Activated naive CD8-positive, alpha-beta T cell treated with anti-CD3 and anti-CD28 coated beads for 36 hours (primary cell): ENCODE measurements around the gene ELAVL3. TPM values are rescaled to one million over a fixed set of nuclear protein-coding genes. Genes with fewer than 3 reads are reported as not detected.

Experiments
- DNase-seq: peaks from one replicate; pipeline ENCODE4 v3.0.0; 2021
- H3K27ac Mint-ChIP-seq: one replicate; pipeline ENCODE4 v1.8.0; 2022; ENCODE audit warnings: mild to moderate bottlenecking, moderate library complexity, mixed read lengths
- H3K27me3 Mint-ChIP-seq: one replicate; pipeline ENCODE4 v1.8.0; 2022; ENCODE audit warnings: mild to moderate bottlenecking, mixed read lengths
- H3K36me3 Mint-ChIP-seq: one replicate; pipeline ENCODE4 v1.8.0; 2021; ENCODE audit warnings: mild to moderate bottlenecking, mixed read lengths
- H3K4me1 Mint-ChIP-seq: one replicate; pipeline ENCODE4 v1.8.0; 2021; ENCODE audit warnings: mixed read lengths
- H3K4me3 Mint-ChIP-seq: one replicate; pipeline ENCODE4 v1.8.0; 2022; ENCODE audit warnings: mild to moderate bottlenecking, moderate library complexity, mixed read lengths
- H3K9me3 Mint-ChIP-seq: one replicate; pipeline ENCODE4 v1.8.0; 2022; ENCODE audit warnings: mixed read lengths
- total RNA-seq, 2 experiments: library from RNA; stranded (reverse); gene quantifications; one replicate each; pipeline ENCODE4 v1.2.3, GENCODE V29; 2021

The ELAVL3 gene
- total RNA-seq, result not detected

DNA sequence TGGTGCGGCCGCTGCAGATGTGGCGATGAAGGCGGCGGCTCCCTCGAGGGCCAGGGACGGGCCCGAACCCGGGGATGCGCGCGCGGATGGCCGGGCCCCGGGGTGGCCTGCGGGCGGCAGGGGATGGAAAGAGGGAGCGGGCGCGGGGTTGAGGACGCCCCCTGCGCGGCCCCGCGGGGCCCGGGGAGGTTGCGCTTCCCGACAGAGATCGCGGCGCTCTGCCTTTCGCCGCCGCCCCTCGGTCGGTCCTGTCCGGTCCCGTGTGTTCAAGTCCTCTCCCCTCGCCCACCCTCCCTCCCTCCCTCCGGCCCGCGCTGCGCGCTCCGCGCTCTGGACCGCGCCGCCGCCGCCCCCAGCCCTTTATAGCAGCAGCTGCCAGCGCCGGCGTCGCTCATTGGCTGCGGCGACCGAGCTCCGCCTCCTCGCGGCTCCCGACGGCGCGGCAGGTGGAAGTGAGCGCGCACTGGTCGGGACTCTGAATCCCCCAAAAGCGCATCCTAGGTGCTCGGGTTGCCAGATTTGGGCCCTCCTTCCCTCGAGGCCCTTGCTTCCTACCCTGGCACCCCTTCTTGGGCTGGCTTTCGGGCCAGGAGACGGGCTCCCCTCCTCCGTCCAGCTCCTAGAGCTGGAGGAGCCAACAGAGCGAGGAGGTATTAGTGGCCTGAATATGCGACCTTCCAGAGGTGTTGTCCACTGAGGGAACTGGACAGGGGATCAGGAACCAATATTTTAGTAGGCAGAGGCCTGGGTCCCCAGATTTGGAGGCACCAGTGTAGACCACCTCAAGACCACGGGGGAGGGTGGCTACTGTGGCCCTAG is at the start of gene ELAVL3:
Gene ELAVL3, minus strand, starts transcription at position 332 of the 819 bp plus-strand sequence. CDS start 438 bp downstream, outside the sequence.
- Mint-ChIP-seq H3K4me1 (peaks cover 18% of the 10 kb centered on the region), H3K36me3 (peaks cover 16% of the 10 kb centered on the region), H3K27ac (no peak within 1 kb of the TSS), H3K4me3 (peak within 1 kb of the TSS; percentile 74), H3K9me3 (no peaks in the 10 kb centered on the region), H3K27me3 (peaks cover 44% of the 10 kb centered on the region)
- no peak for DNase-seq

DNA sequence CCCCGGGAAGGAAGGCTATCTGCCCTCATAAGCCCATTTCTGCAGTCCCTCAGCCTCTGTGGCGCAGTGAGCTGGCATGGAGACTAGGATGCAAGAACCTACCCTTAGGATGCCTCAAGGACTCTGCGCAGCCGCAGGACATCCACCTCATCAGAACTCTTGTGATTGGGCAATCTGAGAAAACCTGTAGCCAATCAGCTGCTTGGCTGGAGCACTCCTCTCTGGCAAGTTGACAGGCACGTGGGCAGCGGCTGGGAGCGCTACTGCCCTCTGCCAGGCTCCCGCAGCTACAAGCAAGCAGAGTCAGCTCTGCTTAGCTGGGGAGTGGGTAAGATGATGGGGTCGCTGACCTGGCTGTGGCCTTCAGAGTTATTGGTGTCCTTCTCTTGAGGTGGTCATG is 49.6 kb upstream of the ELAVL3 start:
- H3K9me3 Mint-ChIP-seq, result no peaks in the 10 kb centered on the region
- H3K36me3 Mint-ChIP-seq, result no peaks in the 10 kb centered on the region
- H3K27me3 Mint-ChIP-seq, result no peaks in the 10 kb centered on the region
- H3K4me3 Mint-ChIP-seq, result no peak overlapping the region
- H3K27ac Mint-ChIP-seq, result no peak overlapping the region
- peaks cover 21% of the 10 kb centered on the region for H3K4me1 Mint-ChIP-seq
- peak; percentile 63 for DNase-seq

DNA sequence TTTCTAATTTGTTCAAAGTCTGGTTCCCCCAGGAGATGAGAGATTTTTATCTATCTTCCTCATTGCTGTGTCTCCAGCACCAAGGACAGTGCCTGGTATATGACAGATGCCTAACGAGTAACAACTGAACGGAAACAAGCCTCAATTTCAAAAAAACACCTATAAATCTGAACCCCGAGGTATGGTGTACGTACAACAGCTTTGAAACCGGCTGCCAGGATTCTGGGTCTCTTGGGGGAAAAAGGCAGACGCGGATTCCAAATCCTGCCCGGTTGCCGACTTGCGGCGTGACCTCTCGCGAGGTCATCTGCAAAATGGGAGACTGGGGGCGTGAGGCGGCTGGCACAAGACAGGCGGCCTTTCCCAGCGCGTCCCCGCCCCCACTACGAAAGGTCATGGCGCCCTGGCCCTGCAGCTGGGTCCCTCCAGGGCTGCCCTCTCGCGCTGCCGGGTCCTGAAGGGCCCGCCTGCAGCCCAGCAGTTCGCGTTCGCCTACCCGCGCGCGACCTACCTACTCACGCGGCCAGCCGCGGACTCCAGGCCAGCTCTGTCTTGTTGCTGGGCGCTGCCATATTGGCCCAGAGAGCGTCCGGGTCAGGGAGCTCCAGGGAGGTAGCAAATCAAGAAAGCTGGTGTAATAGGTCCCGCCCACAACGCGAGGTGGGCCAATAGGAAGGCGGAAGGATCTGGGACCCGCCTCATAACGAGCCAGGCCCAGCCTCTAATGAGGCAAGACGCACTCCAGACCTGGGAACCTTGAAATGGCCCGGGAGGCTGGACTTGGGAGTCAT is 47.9 kb upstream of the ELAVL3 start, which contains the start of gene ECSIT:
Gene ECSIT, minus strand, starts transcription at position 584 of the 791 bp plus-strand sequence. CDS start 9,964 bp downstream, outside the sequence.
- peak within 1 kb of the TSS; percentile 85 for H3K27ac Mint-ChIP-seq
- no peaks in the 10 kb centered on the region for H3K36me3 Mint-ChIP-seq
- DNase-seq, result peak; percentile 93
- peak within 1 kb of the TSS; percentile 87 for H3K4me3 Mint-ChIP-seq
- H3K9me3 Mint-ChIP-seq, result no peaks in the 10 kb centered on the region
- no peaks in the 10 kb centered on the region for H3K27me3 Mint-ChIP-seq
- H3K4me1 Mint-ChIP-seq, result peaks cover 21% of the 10 kb centered on the region

DNA sequence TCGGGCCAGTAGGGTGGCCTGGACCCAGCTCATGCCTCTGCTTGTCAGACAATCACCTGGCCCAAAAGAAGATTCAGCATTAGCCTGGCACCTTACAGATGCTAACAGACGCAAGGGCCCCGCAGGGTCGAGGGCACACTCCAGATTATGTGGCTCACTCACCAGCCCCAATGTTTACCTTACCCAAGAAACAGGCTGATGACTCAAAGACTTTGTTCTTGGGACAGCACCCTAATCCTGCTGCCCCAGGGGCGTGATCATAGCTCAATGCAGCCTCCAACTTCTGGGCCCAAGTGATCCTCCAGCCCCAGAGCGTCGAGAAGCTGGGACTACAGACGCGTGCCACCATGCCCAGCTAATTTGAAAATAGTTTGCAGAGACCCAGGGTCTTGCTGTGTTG is 38.3 kb upstream of the ELAVL3 start:
- Mint-ChIP-seq H3K27me3 (no peaks in the 10 kb centered on the region), H3K27ac (no peak overlapping the region), H3K9me3 (no peaks in the 10 kb centered on the region), H3K36me3 (peaks cover 6% of the 10 kb centered on the region), H3K4me3 (no peak overlapping the region), H3K4me1 (no peaks in the 10 kb centered on the region)
- no peak for DNase-seq

DNA sequence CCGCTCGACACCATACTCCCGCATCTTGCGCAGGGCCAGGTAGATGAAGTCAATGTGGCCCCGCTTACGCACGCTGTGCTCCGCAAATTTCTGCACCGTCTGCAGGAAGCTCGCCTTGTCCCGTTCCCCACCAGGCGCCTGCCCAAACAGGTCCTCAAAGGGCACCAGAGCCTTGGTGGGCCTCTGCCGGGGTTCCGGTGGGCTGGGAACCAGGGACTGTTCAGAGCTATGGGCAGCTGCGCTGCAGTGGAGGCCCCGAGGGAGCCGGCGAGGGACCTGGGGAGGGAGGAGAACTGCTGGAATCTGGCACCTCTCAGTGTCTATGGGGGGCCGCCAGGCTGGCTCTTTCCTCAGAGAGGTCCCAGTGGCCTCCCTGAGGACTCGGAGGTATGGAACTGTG is 33.1 kb upstream of the ELAVL3 start:
- Mint-ChIP-seq H3K4me3 (no peak overlapping the region), H3K9me3 (no peaks in the 10 kb centered on the region), H3K27me3 (no peaks in the 10 kb centered on the region), H3K27ac (no peak overlapping the region), H3K36me3 (peaks cover 12% of the 10 kb centered on the region), H3K4me1 (no peaks in the 10 kb centered on the region)
- no peak for DNase-seq

DNA sequence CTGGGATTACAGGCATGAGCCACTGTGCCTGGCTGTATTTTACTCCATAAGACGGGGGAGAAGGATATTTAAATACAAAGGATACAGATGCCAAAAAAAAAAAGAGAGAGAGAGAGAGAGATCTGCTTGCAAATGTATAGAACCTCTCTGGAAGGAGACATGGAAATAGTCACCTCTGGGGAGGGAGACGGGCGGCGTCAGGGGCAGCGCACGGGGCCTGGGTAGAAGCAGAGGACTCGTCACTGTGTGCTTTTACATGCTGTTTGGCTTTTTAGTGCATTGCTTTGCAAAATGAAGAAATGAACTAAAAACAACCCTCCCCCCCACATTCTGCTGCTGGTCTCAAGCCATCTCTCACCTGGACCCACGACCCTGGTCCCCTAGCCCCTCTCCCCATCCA is 29.6 kb upstream of the ELAVL3 start:
- H3K9me3 Mint-ChIP-seq, result no peaks in the 10 kb centered on the region
- H3K27ac Mint-ChIP-seq, result no peak overlapping the region
- peaks cover 23% of the 10 kb centered on the region for H3K36me3 Mint-ChIP-seq
- peaks cover 3% of the 10 kb centered on the region for H3K27me3 Mint-ChIP-seq
- H3K4me3 Mint-ChIP-seq, result no peak overlapping the region
- H3K4me1 Mint-ChIP-seq, result peaks cover 5% of the 10 kb centered on the region
- DNase-seq, result no peak

DNA sequence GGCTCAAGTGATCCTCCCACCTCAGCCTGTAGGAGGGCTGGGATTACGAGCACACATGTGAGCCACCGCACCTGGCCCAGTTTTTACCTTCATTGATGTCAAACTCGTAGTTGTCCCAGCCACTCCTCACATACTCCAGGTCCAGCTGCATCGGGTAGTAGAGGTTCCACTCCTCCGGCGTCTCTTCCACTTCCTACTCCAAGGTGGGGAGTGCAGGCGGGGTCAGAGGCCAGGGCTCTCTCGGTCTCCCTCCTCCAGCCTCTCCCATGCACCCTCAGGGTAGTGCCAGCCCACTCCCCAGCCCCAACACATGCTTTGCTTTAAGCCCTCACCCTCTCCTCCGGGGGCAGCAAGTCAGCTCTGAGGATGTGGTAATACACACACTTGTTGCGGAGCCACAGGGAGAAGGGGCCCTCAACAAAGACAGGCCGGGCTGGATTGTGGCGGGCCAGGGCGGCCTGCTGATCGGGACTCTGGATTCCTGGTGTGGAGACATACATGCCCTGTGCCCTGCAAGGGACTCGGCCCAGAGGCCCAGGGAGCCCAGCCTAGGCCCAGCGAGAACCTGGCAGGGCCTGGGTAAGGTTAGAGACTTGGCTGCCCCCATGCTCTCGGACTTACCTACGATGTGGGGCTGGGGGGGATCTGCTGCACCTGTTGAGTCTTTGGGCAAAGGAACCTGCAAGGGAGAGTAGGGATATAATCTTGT is 26.7 kb upstream of the ELAVL3 start:
- peaks cover 11% of the 10 kb centered on the region for H3K4me1 Mint-ChIP-seq
- DNase-seq, result no peak
- H3K9me3 Mint-ChIP-seq, result no peaks in the 10 kb centered on the region
- peaks cover 3% of the 10 kb centered on the region for H3K27me3 Mint-ChIP-seq
- peak overlapping the region; percentile 86 for H3K4me3 Mint-ChIP-seq
- H3K36me3 Mint-ChIP-seq, result peaks cover 19% of the 10 kb centered on the region
- H3K27ac Mint-ChIP-seq, result no peak overlapping the region

DNA sequence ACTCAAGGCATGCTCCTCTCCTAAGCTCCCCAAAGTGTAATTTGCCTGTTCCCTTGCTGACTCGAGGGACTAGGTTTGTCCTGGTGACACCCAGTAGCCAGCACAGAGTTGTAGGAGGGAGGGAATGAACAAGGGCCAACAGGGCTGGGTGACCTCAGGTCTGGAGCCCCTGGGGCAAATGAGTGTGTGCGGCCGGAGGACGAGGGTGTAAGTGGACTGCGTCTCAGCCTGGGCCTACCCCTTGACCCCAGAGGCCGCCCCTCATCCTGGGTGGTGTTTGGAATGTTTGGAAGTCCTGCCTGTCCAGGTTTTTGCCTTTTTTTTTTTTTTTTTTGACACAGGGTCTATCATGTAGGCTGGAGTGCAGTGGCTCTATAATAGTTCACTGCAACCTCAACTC is 26.1 kb upstream of the ELAVL3 start:
- Mint-ChIP-seq H3K36me3 (peaks cover 17% of the 10 kb centered on the region), H3K27ac (peak overlapping the region; percentile 91), H3K27me3 (peaks cover 3% of the 10 kb centered on the region), H3K9me3 (no peaks in the 10 kb centered on the region), H3K4me3 (peak overlapping the region; percentile 86), H3K4me1 (peaks cover 11% of the 10 kb centered on the region)
- no peak for DNase-seq

DNA sequence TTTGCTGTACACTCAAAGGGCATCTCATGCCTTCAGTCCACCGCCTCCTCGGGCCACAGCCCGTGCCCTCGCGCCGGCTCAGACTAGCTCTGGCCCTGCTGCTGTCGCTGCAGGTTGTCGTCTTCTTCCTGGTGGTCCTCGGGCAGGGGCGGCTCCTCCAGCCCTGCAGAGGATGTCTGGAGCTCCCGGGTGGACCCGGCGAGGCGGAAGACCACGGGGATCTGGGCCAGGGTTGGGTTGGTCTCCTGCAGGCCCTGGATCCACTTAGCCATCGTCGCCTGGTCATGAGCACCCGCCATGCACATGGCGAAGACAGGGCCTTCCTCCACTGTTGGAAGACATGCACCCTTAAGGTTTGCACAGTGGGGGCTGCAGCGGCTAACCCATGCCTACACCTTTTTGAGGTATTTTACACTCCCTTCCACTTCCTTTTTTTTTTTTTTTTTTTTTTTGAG is 25.3 kb upstream of the ELAVL3 start:
- no peak for DNase-seq
- Mint-ChIP-seq H3K27ac (peak overlapping the region; percentile 91), H3K36me3 (peaks cover 13% of the 10 kb centered on the region), H3K4me1 (peaks cover 11% of the 10 kb centered on the region), H3K27me3 (peaks cover 3% of the 10 kb centered on the region), H3K9me3 (no peaks in the 10 kb centered on the region), H3K4me3 (peak overlapping the region; percentile 86)

DNA sequence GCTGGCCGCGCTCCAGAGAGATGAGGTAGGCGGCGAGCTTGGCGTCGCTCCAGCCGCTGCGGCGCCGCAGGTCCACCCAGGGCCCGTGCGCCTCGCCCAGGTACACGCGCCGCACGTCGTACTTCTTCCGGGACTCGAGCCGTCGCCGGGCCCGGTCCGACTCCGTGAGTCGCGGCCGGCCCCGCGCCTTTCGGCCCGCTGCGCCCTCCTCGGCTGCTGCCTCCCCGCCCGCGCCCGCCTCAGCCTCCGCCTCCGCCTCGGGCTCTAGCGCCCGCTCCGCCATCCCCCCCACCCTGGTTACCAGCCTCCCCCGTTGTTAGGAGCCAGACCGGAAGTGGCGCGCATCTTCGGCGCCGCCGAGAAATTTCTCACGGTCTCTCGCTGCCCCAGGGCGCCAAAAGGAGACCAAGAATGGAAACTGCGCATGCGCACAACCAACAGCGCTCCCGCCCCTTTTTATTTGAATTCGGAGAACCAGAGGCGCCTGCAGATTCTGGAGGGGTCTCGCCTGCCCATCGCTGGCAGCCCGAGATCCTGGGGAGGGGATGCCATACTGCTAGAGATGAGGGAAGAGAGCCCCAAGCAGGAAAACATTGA is 24.8 kb upstream of the ELAVL3 start, which contains the start of gene ZNF653:
Gene ZNF653, minus strand, starts transcription at position 336 of the 597 bp plus-strand sequence. Its CDS starts 53 bp downstream, at position 283.
- H3K4me3 Mint-ChIP-seq, result peak within 1 kb of the TSS; percentile 86
- H3K36me3 Mint-ChIP-seq, result peaks cover 10% of the 10 kb centered on the region
- peaks cover 11% of the 10 kb centered on the region for H3K4me1 Mint-ChIP-seq
- peaks cover 3% of the 10 kb centered on the region for H3K27me3 Mint-ChIP-seq
- peak within 1 kb of the TSS; percentile 91 for H3K27ac Mint-ChIP-seq
- H3K9me3 Mint-ChIP-seq, result no peaks in the 10 kb centered on the region
- DNase-seq, result peak; percentile 93

DNA sequence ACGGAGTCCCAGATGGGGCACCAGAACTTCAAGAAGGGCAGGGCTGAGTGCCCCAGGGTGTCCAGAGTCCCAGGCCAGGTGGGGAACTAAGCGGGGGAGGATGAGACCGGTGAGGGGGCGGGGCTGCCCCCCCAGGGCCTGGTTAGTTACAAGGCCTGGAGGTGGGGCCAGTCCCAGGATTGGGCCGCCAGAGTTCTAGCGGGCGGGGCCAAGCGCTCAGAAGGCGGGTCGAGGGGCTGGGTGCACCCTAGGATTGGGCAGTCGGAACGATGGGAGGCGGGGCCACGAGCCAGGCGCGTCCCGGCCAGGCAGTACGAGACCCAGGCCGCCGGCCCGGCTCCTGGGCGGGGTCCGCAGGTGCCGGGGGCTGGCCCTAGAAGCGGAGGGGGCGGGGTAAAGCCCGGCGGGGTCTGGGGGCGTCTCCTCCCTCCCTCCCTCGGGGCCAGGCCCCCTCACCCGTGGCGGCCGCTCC is 24.2 kb upstream of the ELAVL3 start:
- peak; percentile 99 for DNase-seq
- Mint-ChIP-seq H3K27me3 (peaks cover 3% of the 10 kb centered on the region), H3K27ac (peak overlapping the region; percentile 80), H3K4me3 (peak overlapping the region; percentile 86), H3K36me3 (peaks cover 10% of the 10 kb centered on the region), H3K4me1 (peaks cover 11% of the 10 kb centered on the region), H3K9me3 (no peaks in the 10 kb centered on the region)

DNA sequence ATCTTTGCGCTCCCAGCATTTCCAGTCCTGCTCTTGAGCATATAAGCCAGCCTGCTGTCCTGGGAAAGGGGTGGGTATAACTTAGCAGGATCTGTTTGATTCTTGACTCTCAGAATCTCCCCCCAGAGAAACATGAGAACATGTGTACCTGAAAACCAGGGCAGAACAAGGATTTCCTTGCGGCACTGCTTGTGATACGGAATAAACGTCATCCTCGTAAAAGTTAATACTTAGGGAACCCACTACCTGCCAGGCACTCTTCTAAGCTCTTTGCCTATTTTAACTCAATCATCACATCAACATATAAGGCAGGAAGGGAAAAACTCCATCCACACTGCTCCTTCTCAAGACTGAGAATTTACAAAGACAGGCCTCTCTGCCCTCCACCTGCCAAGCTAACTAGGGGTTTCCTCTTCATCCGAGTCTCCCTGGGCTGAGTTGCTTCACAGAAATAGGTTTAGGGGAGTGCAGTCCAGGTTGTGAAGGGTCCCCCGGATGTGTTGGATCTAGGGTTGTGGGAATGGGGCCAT is 23.7 kb upstream of the ELAVL3 start:
- Mint-ChIP-seq H3K27me3 (peaks cover 3% of the 10 kb centered on the region), H3K9me3 (no peaks in the 10 kb centered on the region), H3K36me3 (peaks cover 10% of the 10 kb centered on the region), H3K4me3 (peak overlapping the region; percentile 86), H3K4me1 (peaks cover 11% of the 10 kb centered on the region), H3K27ac (peak overlapping the region; percentile 80)
- no peak for DNase-seq

DNA sequence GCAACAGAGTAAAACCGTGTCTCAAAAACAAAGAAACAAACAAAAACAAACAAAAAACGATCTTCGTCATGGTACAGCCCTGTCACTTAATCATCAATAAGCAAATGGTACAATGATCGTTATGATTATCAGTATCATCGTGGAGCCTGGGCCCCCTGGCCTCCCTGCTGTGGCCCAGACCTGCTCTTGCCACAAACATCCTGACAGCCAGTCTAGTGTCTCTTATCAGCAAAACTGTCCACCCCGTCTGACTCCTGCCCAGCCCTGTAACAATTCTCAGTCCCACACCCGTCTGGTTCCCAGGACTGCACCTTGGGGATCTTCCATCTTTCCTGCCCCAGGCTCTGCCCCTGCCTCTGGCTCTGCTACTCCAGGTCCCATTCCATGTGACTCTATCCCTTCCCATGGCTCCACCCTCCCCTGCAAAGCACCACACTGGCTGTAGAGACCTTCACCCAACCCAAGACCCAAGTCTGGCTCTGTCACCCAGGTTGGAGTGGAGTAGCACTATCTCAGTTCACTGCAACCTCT is 19.1 kb upstream of the ELAVL3 start:
- no peak overlapping the region for H3K27ac Mint-ChIP-seq
- no peaks in the 10 kb centered on the region for H3K27me3 Mint-ChIP-seq
- H3K4me3 Mint-ChIP-seq, result no peak overlapping the region
- H3K4me1 Mint-ChIP-seq, result peaks cover 6% of the 10 kb centered on the region
- DNase-seq, result no peak
- peaks cover 5% of the 10 kb centered on the region for H3K36me3 Mint-ChIP-seq
- no peaks in the 10 kb centered on the region for H3K9me3 Mint-ChIP-seq

DNA sequence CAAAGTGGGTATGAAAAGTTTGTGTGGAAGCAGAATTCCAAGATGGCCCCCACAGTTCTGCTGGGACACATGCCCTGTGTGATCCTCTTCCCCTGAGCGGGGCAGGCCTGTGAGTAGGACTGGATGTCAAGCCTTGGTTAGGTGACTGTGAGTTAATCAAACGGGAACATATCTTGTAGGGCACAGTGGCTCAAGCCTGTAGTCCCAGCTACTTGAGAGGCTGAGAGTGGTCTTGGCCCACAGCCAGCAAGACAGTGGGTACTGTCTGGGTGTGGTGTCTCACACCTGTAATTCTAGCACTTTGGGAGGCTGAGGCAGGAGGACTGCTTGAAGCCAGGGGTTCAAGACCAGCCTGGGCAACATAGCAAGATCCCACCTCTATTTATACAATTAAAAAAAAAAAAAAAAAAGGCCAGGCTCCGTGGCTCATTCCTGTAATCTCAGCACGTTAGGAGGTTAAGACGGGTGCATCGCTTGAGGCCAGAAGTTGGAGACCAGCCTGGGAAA is 18.4 kb upstream of the ELAVL3 start:
- Mint-ChIP-seq H3K27ac (no peak overlapping the region), H3K36me3 (peaks cover 6% of the 10 kb centered on the region), H3K9me3 (no peaks in the 10 kb centered on the region), H3K4me1 (no peaks in the 10 kb centered on the region), H3K27me3 (no peaks in the 10 kb centered on the region), H3K4me3 (no peak overlapping the region)
- DNase-seq, result no peak
